ENCODE results near the gene PACS2.

- TF ChIP-seq CTCF (IDR thresholded peaks at IDR 0.05) (no peak), EZH2 (IDR thresholded peaks at IDR 0.05) (no peak)
Measured at GRCh38 chr14:105369653-105370040, 55.1 kb downstream of the PACS2 start.
